ENCODE results near the gene ZC3H18.
"Not testable (repeated sequence)": the region's sequence is repeated elsewhere in the genome, so short reads cannot be mapped to it uniquely, and the experiment has no call there.

ZC3H18 gene

DNA sequence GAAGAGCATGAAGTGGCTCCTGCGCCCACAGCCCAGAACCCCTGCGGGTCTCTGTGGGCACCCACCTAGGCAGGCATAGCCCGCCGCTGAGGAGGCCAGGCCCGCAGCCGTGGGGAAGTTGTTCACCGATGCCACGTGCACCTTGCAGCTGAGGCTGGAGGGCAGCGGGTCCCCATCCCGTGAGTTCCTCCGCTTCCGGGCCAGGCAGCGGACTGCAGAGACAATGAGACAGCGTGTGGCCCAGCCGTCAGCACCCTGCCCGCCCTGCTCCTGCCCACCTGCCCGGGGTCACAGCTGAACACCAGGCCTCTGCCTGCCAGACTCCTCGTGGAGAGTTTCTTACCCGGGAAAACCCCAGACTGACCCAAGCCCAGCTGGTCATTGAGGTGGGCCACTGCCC is 87.2 kb downstream of the ZC3H18 start:
- no peak for DNase-seq

- DNase-seq, result no peak
Measured at GRCh38 chr16:88658714-88659113, 88.5 kb downstream of the ZC3H18 start.

- DNase-seq, result peak; percentile 19 to 62
Measured at GRCh38 chr16:88659160-88659559, 89.0 kb downstream of the ZC3H18 start.

DNA sequence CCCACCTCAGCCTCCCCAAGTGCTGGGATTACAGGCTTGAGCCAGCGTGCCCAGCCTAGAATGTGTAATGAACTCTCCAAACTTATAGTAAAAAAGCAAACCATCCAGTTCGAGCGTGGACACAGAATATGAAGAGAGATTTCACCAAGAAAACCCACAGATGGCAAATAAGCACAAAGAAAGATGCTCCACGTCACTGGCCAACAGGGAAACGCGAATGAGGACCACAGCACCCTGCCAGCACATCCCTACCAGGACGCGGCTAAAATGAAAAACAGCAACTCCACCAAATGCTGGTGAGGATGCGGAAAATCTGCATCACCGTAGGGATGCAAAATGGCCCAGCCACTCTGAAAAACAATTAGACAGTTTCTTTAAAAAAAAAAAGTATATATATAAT is 91.3 kb downstream of the ZC3H18 start:
- DNase-seq, result no peak

- no peak for DNase-seq
Measured at GRCh38 chr16:88662222-88662842, 92.1 kb downstream of the ZC3H18 start.

DNA sequence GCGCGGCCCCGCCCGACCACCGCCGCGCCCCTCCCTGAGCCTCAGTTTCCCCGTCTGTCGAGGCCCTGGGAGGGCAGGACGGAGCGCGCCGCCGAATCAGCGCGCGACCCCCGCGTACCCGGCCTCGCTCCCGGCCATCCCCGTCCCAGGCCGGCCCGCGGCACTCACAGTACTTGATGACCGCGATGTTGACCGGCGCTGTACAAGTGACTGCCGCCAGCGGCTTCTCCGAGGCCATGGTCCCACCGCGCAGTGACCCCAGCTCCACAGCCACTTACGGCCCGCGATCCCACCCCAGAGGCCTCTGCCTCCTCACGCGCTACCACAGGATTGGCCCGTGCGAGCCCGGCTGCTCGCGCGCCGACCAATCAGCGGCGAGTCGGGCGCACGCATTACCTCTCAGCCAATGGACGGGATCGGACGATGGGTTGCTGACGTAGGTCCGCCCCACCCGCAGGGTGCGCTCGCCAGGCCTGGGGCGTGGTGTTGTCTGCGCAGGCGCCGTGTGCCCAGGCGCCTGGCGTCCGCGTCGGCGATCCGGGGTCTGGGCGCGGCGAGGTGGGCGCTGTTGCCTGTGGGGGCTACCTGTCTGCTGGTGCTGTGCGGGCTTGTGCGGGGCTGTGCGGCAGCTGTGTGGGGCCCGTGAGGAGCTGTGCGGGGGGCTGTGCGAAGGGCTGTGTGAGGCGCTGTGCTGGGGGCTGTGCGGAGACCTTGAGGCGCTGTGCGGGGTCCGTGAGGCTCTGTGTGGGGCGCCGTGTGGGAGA is 92.8 kb downstream of the ZC3H18 start, which contains the start of gene MVD:
MVD (minus strand) TSS at position 249 of the 764 bp plus-strand sequence; CDS start at position 238, 11 bp downstream.
- DNase-seq, result peak; percentile 91 to 99

GRCh38 chr16:88665148-88665547 is 94.9 kb downstream of the ZC3H18 start:
- no peak for DNase-seq

- DNase-seq, result no peak
Measured at GRCh38 chr16:88665570-88665969, 95.4 kb downstream of the ZC3H18 start.

DNA sequence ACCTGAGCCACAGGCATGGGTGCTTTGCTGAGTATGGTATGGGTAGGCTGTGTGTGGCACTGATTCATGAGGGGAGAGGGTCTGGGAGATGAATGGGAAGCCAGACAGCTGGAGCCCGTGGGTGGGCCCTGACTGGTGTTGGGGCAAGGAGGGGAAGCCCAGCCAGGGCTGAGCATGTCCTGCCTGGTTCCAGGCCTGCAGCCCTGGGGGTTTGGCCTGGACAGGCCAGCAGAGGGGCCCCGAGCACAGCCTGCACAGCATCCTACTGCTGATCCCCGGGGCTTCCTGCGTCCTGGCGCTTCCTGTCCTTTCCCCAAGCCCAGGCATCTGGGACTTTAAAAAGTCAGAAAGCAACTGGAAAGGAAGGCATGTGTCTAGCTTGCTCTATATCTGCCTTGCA is 97.3 kb downstream of the ZC3H18 start:
- no peak for DNase-seq

GRCh38 chr16:88669493-88669892 is 99.3 kb downstream of the ZC3H18 start:
- DNase-seq, result not testable (repeated sequence)

DNA sequence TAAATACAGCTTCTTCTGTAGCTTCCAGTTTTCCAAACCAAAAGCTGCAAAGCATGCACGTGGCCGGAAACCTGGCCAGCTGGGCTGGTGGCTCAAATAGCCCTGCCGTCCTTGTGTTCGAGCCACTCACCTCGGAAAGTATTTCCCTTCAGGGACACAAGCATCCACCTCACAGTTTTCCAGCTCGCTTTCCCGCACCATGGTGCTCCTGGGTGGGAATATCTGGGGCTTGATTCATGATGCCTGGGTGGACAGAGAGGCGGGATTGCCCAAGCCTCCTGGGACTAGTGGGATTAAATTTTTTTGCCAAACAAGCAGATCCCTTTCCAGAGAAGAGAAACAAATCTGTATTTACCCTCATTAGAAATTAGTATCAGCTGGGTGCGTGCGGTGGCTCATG is 99.8 kb downstream of the ZC3H18 start:
- no peak for DNase-seq

- no peak for DNase-seq
Measured at GRCh38 chr16:88671806-88672205, 101.6 kb downstream of the ZC3H18 start.

- DNase-seq, result peak in 1 of 2 experiments; percentile 65
Measured at GRCh38 chr16:88672776-88673175, 102.6 kb downstream of the ZC3H18 start.

GRCh38 chr16:88673716-88674379 is 103.6 kb downstream of the ZC3H18 start:
- no peak for DNase-seq

DNA sequence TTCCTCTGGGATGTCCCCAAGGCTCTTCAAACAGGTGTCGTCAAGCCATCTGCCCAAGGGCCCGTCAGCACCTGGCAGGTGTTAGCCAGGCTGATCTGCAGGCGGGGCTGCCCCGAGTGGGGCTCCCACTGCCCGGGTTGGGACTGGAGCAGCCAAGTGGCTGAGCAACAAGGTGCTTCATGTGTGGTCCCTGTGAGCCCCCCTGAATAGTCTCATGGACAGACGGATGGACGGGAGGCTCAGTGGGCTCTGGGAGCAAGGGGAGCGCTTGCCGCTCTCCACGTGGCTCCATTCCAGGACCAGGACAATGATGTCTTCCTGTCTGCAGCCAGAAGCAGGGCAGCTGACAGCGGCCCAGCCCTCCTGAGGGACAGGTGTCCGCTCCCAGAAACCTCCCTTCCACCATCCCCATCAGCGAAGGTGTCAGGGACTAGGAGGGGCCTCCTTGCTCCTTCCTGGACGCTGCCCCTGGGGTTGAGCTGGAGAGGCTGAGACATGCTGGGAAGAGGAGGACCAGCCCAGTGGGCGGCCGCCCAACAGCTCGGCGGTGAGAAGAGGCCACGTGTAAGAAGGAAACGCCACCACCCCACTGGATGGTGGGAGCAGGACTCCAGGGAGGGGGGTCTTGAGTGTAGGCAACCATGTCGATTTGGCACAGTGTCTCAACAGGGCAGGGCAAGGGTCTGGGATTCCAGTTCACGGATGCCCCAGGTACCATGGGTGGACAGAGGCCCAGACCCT is 106.5 kb downstream of the ZC3H18 start:
- no peak for DNase-seq

GRCh38 chr16:88677721-88678120 is 107.5 kb downstream of the ZC3H18 start:
- DNase-seq, result no peak

DNA sequence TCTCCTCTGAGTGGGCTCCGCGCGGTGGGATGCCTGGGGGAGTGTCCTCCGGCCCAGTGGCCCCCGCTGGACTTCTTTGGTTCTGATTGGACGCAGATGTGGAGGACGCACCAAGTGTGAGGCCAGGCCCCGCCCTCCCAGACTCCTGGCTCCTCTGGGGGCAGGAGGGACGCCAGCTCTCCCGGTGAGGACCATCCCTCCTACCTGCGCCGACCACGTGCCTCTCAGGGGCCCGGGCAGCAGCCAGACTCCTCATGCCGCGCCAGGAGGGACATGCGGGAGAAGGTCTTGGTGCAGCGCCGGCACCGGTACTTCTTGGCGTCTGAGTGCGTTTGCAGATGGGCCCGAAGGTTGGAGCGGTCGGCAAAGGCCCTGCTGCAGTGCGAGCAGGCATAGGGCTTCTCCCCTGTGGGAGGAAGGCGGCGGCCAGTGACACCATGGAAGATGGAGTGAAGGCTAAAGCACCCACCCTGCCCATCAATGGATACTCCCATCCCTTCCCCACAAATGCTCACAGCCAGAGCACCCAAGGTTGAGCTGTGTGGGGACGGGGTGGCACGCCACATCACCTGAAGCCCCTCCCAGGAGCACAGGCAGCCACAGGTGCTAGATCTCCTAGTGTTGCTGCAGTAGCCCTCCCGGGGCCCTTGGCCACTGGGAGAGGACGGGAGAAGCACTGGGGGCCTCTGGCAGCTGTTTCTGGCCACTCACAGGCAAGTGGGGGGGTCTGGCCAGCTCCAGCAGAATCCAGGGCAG is 108.2 kb downstream of the ZC3H18 start:
- DNase-seq, result no peak

DNA sequence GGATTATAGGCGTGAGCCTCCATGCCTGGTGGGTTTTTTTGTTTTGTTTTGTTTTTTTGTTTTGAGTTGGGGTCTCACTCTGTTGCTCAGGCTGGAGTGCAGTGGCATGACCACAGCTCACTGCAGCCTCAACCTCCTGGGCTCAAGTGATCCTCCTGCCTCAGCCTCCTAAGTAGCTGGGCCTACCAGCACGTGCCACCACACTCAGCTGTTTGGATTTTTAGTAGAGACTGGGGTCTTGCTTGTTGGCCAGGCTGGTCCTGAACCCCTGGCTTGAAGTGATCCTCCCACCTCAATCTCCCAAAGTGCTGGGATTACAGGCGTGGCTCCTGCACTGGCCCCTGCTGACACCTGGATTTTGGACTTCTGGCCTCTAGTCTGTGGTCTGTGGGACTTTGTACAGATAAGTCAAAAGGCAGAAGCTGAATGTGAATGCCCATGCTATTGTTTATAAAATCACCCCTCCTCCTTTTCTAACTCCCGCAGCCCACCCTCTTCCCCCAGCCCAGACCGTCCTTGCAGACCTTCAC is 110.4 kb downstream of the ZC3H18 start:
- DNase-seq, result no peak

- no peak for DNase-seq
Measured at GRCh38 chr16:88681084-88681680, 111.0 kb downstream of the ZC3H18 start.
